PC-9 (cell line): Measurements from ENCODE around the gene TMPRSS11E. TPM values are rescaled to one million over a fixed set of nuclear protein-coding genes. Genes with fewer than 3 reads are reported as not detected.

Experiments
- BruUV-seq: library from RNA; stranded (reverse); fragments of 400-500 nt; replicated peaks from 2 replicates; lab custom pipeline; 2021; lab: Mats Ljungman, UMichigan
- CTCF ChIA-PET: fragments of 300-600 bp; sonication (Branson Sonifier 250); formaldehyde crosslinking; loops from one replicate; lab custom pipeline; 2022; ENCODE audit warnings: antibody characterized with exemption; lab: Charles Lee
- POLR2A ChIA-PET: fragments of 300-600 bp; sonication (Branson Sonifier 250); formaldehyde crosslinking; loops from one replicate; lab custom pipeline; 2022; ENCODE audit warnings: antibody characterized with exemption; ENCODE audit not compliant: unreplicated experiment; lab: Charles Lee
- DNase-seq, 2 experiments: peaks; one replicate each; pipeline versions ENCODE4 v3.0.0 to v3.0.0-alpha.2; 2015 to 2022; ENCODE audit warnings: mixed read lengths in 1 of 2
- H2AFZ ChIP-seq: fragments of 200-600 bp; sonication (generic); 2 replicates; pipeline ENCODE4 v1.8.1; 2017; ENCODE audit warnings: antibody characterized with exemption
- H3F3A ChIP-seq: fragments of 200-600 bp; sonication (generic); 2 replicates; pipeline ENCODE4 v1.8.1; 2017; ENCODE audit warnings: antibody characterized with exemption, mild to moderate bottlenecking, low read depth; ENCODE audit not compliant: insufficient read depth
- H3K27ac ChIP-seq: fragments of 200-600 bp; sonication (generic); 2 replicates; pipeline ENCODE4 v1.6.1; 2016; ENCODE audit warnings: mixed run types
- H3K27me3 ChIP-seq: fragments of 200-600 bp; sonication (generic); 2 replicates; pipeline ENCODE4 v1.6.1; 2016; ENCODE audit warnings: low read depth, mixed run types; ENCODE audit not compliant: insufficient read depth
- H3K36me3 ChIP-seq: fragments of 200-600 bp; sonication (generic); 2 replicates; pipeline ENCODE4 v1.6.1; 2016; ENCODE audit warnings: low read depth, mixed run types
- H3K4me1 ChIP-seq: fragments of 200-600 bp; sonication (generic); replicated peaks from 2 replicates; pipeline ENCODE4 v1.6.1; 2016; ENCODE audit warnings: mixed run types; ENCODE audit not compliant: insufficient read depth
- H3K4me2 ChIP-seq: fragments of 200-600 bp; sonication (generic); 2 replicates; pipeline ENCODE4 v1.6.1; 2017; ENCODE audit warnings: mixed run types
- H3K4me3 ChIP-seq: fragments of 200-600 bp; sonication (generic); 2 replicates; pipeline ENCODE4 v1.6.1; 2016; ENCODE audit warnings: mixed run types
- H3K79me2 ChIP-seq: fragments of 200-600 bp; sonication (generic); 2 replicates; pipeline ENCODE4 v1.6.1; 2017; ENCODE audit warnings: low read depth, mixed run types
- H3K9me2 ChIP-seq: fragments of 200-600 bp; sonication (generic); 2 replicates; pipeline ENCODE4 v1.8.1; 2017; ENCODE audit warnings: mild to moderate bottlenecking; ENCODE audit not compliant: insufficient read depth
- H3K9me3 ChIP-seq: fragments of 200-600 bp; sonication (generic); 2 replicates; pipeline ENCODE4 v1.8.1; 2016; ENCODE audit warnings: low read depth; ENCODE audit not compliant: insufficient read depth
- H4K20me1 ChIP-seq: fragments of 200-600 bp; sonication (generic); 2 replicates; pipeline ENCODE4 v1.8.1; 2017; ENCODE audit not compliant: insufficient read depth
- EZH2 ChIP-seq: fragments of 200-600 bp; sonication (generic); IDR thresholded peaks from 2 replicates; pipeline ENCODE4 v1.8.0; 2017; ENCODE audit warnings: antibody characterized with exemption, low read depth
- intact Hi-C: fragments of 100-400 bp; cut with micrococcal nuclease; formaldehyde crosslinking; loops from one replicate; pipeline ENCODE4 v1.10.0; 2022; ENCODE audit not compliant: unreplicated experiment
- total RNA-seq: library from RNA; stranded (reverse); gene quantifications from 2 replicates; pipeline ENCODE4 v1.2.3, GENCODE V29; 2021
- TF ChIP-seq, protein P1 (sequence below): fragments of 200-600 bp; sonication (generic); conservative IDR thresholded peaks from 2 replicates; pipeline ENCODE4 v1.6.1; 2017; ENCODE audit warnings: mixed run types, antibody characterized with exemption, mild to moderate bottlenecking, moderate library complexity

Gene TMPRSS11E
- total RNA-seq, 1 experiment from 2014 or later: not detected

DNA sequence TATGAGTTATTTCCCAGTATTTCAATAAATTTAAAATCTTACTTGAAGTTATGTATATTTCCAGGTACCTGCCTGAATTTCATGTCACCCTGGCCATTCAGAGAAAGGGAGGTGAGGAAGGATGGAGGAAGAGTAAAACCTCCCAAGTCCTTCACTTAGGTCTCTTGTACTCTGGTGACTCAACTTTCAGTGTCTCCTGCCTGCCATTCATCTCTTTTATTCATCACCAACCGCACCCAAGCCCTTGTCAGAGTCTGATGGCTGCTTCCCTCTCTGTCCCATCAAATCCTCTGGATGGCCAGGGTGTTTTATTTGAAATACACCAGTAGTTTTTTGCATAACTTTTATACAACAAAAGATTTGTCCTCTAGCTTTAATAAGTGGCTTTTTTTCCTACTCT lies 17.8 kb downstream of the TMPRSS11E start:
- no peak overlapping the region for H3K27ac ChIP-seq
- H3K4me3 ChIP-seq: no peak overlapping the region
- DNase-seq: no peak
- H3K79me2 ChIP-seq: no peaks in the 10 kb centered on the region
- H3K4me1 ChIP-seq: no peaks in the 10 kb centered on the region
- POLR2A ChIA-PET: interaction anchor here (0.7 kb wide), 1 partner anchor 14 kb away, joined by 6 read pairs; no protein-coding TSS in a partner anchor
- intact Hi-C loops: no loop called here
- H3K9me3 ChIP-seq: no peaks in the 10 kb centered on the region
- no peak overlapping the region for H2AFZ ChIP-seq
- H3K9me2 ChIP-seq: no peaks in the 10 kb centered on the region
- H3K36me3 ChIP-seq: no peaks in the 10 kb centered on the region
- H4K20me1 ChIP-seq: no peaks in the 10 kb centered on the region
- H3K4me2 ChIP-seq: no peak overlapping the region
- CTCF ChIA-PET: no interaction called here
- no peaks in the 10 kb centered on the region for H3K27me3 ChIP-seq
- TF ChIP-seq EZH2: no peak
- TF ChIP-seq, protein P1, sequence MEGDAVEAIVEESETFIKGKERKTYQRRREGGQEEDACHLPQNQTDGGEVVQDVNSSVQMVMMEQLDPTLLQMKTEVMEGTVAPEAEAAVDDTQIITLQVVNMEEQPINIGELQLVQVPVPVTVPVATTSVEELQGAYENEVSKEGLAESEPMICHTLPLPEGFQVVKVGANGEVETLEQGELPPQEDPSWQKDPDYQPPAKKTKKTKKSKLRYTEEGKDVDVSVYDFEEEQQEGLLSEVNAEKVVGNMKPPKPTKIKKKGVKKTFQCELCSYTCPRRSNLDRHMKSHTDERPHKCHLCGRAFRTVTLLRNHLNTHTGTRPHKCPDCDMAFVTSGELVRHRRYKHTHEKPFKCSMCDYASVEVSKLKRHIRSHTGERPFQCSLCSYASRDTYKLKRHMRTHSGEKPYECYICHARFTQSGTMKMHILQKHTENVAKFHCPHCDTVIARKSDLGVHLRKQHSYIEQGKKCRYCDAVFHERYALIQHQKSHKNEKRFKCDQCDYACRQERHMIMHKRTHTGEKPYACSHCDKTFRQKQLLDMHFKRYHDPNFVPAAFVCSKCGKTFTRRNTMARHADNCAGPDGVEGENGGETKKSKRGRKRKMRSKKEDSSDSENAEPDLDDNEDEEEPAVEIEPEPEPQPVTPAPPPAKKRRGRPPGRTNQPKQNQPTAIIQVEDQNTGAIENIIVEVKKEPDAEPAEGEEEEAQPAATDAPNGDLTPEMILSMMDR: no peak
- H3F3A ChIP-seq: no peaks in the 10 kb centered on the region
- BruUV-seq: no TSS peak

DNA sequence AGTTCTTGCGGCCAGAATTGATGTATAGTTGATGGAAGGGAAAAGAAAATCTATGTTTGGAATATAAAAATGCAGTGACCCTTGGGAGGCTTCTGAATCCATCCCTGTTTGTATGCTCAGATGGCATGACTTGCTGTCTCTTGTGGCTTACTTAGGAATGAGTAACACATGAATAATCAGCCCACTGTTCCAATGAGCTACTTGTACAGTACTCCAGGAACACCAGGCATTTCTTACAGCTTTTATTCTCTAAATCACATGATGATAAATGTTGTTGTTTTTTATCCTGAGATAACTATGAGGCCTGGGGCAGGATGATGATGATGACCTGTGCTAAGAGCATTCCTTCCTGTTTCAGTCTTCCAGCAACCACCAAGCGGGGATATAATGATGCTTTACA lies 18.9 kb downstream of the TMPRSS11E start:
- H3K27me3 ChIP-seq: no peaks in the 10 kb centered on the region
- TF ChIP-seq EZH2: no peak
- TF ChIP-seq, protein P1: no peak
- no peak overlapping the region for H3K4me2 ChIP-seq
- no peaks in the 10 kb centered on the region for H3K4me1 ChIP-seq
- DNase-seq: no peak
- no peaks in the 10 kb centered on the region for H3K9me2 ChIP-seq
- no peak overlapping the region for H2AFZ ChIP-seq
- H3F3A ChIP-seq: no peaks in the 10 kb centered on the region
- no peaks in the 10 kb centered on the region for H4K20me1 ChIP-seq
- ChIA-PET CTCF (no interaction called here), POLR2A (no interaction called here)
- no peaks in the 10 kb centered on the region for H3K9me3 ChIP-seq
- intact Hi-C loops: no loop called here
- no peaks in the 10 kb centered on the region for H3K36me3 ChIP-seq
- no TSS peak for BruUV-seq
- no peaks in the 10 kb centered on the region for H3K79me2 ChIP-seq
- H3K27ac ChIP-seq: no peak overlapping the region
- H3K4me3 ChIP-seq: no peak overlapping the region

DNA sequence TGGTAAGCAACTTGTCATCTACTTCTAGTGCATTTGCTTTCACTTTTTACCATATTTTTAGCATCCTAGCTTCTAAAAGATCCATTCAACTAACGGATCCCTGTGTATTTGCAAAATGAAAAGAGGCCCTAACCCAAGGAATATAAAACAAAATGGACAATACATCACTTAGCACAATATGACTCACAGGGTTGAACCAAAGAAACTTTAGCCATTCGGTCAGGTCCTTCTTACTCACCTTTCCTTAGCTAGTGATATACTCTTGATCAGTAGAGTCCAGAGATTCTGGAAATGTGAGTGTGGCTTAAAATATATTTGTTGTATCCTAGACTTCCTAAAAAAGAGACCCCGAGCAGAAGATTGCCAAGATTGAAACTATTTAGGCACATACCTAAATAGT lies 19.5 kb downstream of the TMPRSS11E start:
- Histone ChIP-seq H3K9me2 (no peaks in the 10 kb centered on the region), H3K36me3 (no peaks in the 10 kb centered on the region), H3K4me2 (no peak overlapping the region), H4K20me1 (no peaks in the 10 kb centered on the region), H3K27me3 (no peaks in the 10 kb centered on the region), H3K9me3 (no peaks in the 10 kb centered on the region), H3K27ac (no peak overlapping the region), H3K4me1 (no peaks in the 10 kb centered on the region), H3K79me2 (no peaks in the 10 kb centered on the region), H3F3A (no peaks in the 10 kb centered on the region), H3K4me3 (no peak overlapping the region), H2AFZ (no peak overlapping the region)
- TF ChIP-seq, protein P1: no peak
- TF ChIP-seq EZH2: no peak
- ChIA-PET CTCF (no interaction called here), POLR2A (no interaction called here)
- intact Hi-C loops: no loop called here
- DNase-seq: no peak
- BruUV-seq: no TSS peak
